HEK293 (cell line): ENCODE results near the gene NLE1.
"Not testable (repeated sequence)": the region's sequence is repeated elsewhere in the genome, so short reads cannot be mapped to it uniquely, and the experiment has no call there.

Experiments
- CTCF ChIA-PET: fragments of 350-600 bp; formaldehyde crosslinking; extraction: SDS; loops from one replicate; lab custom pipeline; 2021; ENCODE audit warnings: antibody characterized with exemption; lab: Yijun Ruan, JAX
- POLR2A ChIA-PET: fragments of 300-600 bp; formaldehyde crosslinking; extraction: SDS; loops from one replicate; lab custom pipeline; 2020; ENCODE audit warnings: antibody characterized with exemption, inconsistent platforms; lab: Yijun Ruan, JAX
- H3K27ac ChIP-seq: fragments of 200-500 bp; sonication (Bioruptor generic); 2 replicates; pipeline ENCODE4 v1.5.1; 2014; ENCODE audit warnings: low read depth, low read length, control low read depth, inconsistent platforms; ENCODE audit errors: extremely low read depth
- H3K36me3 ChIP-seq, 2 experiments: fragments of 200-500 bp in 1 of 2; sonication (Bioruptor generic) in 1 of 2; 1 replicate in 1 of 2; 2 replicates in 1 of 2; pipeline ENCODE4 v1.5.1; 2014 to 2017; ENCODE audit warnings: inconsistent platforms in 2 of 2, low read length in 2 of 2; ENCODE audit not compliant: control insufficient read depth in 2 of 2, insufficient read depth in 1 of 2
- H3K4me1 ChIP-seq: fragments of 200-500 bp; sonication (Bioruptor generic); 2 replicates; pipeline ENCODE4 v1.5.1; 2014; ENCODE audit warnings: mild to moderate bottlenecking, low read length, inconsistent platforms; ENCODE audit not compliant: control insufficient read depth, insufficient read depth
- H3K4me3 ChIP-seq: 2 replicates; pipeline ENCODE4 v1.5.1; 2011; ENCODE audit warnings: low read depth, mild to moderate bottlenecking, control low read depth, low read length, moderate library complexity
- H3K9me3 ChIP-seq: fragments of 200-500 bp; sonication (Bioruptor generic); 2 replicates; pipeline ENCODE4 v1.5.1; 2014; ENCODE audit warnings: low read depth, low read length, inconsistent platforms; ENCODE audit not compliant: control insufficient read depth, insufficient read depth
- FEZF1 ChIP-seq: fragments of 450-650 bp; formaldehyde crosslinking; IDR thresholded peaks from 2 replicates; pipeline ENCODE4 v1.5.1; 2016; ENCODE audit warnings: missing biosample characterization, missing genetic modification characterization
- HOXA7 ChIP-seq: sonication (generic); formaldehyde crosslinking; IDR thresholded peaks from 2 replicates; pipeline ENCODE4 v1.8.1; 2022; ENCODE audit warnings: missing genetic modification reagents, borderline replicate concordance
- KLF7 ChIP-seq: fragments of 450-650 bp; formaldehyde crosslinking; IDR thresholded peaks from 2 replicates; pipeline ENCODE4 v1.5.1; 2016; ENCODE audit warnings: missing biosample characterization, missing genetic modification characterization, borderline replicate concordance
- OSR2 ChIP-seq: fragments of 450-650 bp; formaldehyde crosslinking; IDR thresholded peaks from 2 replicates; pipeline ENCODE4 v1.5.1; 2016; ENCODE audit warnings: missing biosample characterization, missing genetic modification characterization
- WT1 ChIP-seq: fragments of 450-650 bp; formaldehyde crosslinking; IDR thresholded peaks from 2 replicates; pipeline ENCODE4 v1.5.1; 2016; ENCODE audit warnings: missing biosample characterization, missing genetic modification characterization
- ZBTB21 ChIP-seq: fragments of 450-650 bp; formaldehyde crosslinking; IDR thresholded peaks from 2 replicates; pipeline ENCODE4 v1.5.1; 2017; ENCODE audit warnings: missing biosample characterization, missing genetic modification characterization
- ZBTB8A ChIP-seq: fragments of 450-650 bp; formaldehyde crosslinking; IDR thresholded peaks from 2 replicates; pipeline ENCODE4 v1.5.1; 2016; ENCODE audit warnings: missing biosample characterization, missing genetic modification characterization
- ZEB2 ChIP-seq: fragments of 450-650 bp; formaldehyde crosslinking; IDR thresholded peaks from 2 replicates; pipeline ENCODE4 v1.5.1; 2016; ENCODE audit warnings: missing biosample characterization, missing genetic modification characterization
- ZFP69B ChIP-seq: fragments of 450-650 bp; formaldehyde crosslinking; IDR thresholded peaks from 2 replicates; pipeline ENCODE4 v1.5.1; 2016; ENCODE audit warnings: missing biosample characterization, missing genetic modification characterization
- ZIC2 ChIP-seq: fragments of 450-650 bp; formaldehyde crosslinking; IDR thresholded peaks from 2 replicates; pipeline ENCODE4 v1.5.1; 2016; ENCODE audit warnings: missing biosample characterization, missing genetic modification characterization
- ZNF114 ChIP-seq: fragments of 450-650 bp; formaldehyde crosslinking; IDR thresholded peaks from 2 replicates; pipeline ENCODE4 v1.5.0; 2017; ENCODE audit warnings: missing biosample characterization, missing genetic modification characterization
- ZNF133 ChIP-seq: fragments of 450-650 bp; formaldehyde crosslinking; IDR thresholded peaks from 2 replicates; pipeline ENCODE4 v1.5.1; 2016; ENCODE audit warnings: missing biosample characterization, missing genetic modification characterization
- ZNF146 ChIP-seq: fragments of 450-650 bp; formaldehyde crosslinking; IDR thresholded peaks from 2 replicates; pipeline ENCODE4 v1.5.1; 2016; ENCODE audit warnings: missing biosample characterization, missing genetic modification characterization
- ZNF184 ChIP-seq: fragments of 450-650 bp; IDR thresholded peaks from 2 replicates; pipeline ENCODE4 v1.5.1; 2018; ENCODE audit warnings: missing biosample characterization, mild to moderate bottlenecking, missing genetic modification characterization
- ZNF211 ChIP-seq: fragments of 450-650 bp; formaldehyde crosslinking; IDR thresholded peaks from 2 replicates; pipeline ENCODE4 v1.5.1; 2016; ENCODE audit warnings: low read depth, missing biosample characterization, missing genetic modification characterization
- ZNF391 ChIP-seq: fragments of 450-650 bp; formaldehyde crosslinking; IDR thresholded peaks from 2 replicates; pipeline ENCODE4 v1.5.1; 2016; ENCODE audit warnings: low read depth, missing biosample characterization, missing genetic modification characterization, borderline replicate concordance
- ZNF629 ChIP-seq: fragments of 450-650 bp; formaldehyde crosslinking; IDR thresholded peaks from 2 replicates; pipeline ENCODE4 v1.5.1; 2017; ENCODE audit warnings: missing biosample characterization, missing genetic modification characterization
- TF ChIP-seq, protein P1 (sequence below): fragments of 450-650 bp; formaldehyde crosslinking; conservative IDR thresholded peaks from 2 replicates; pipeline ENCODE4 v1.5.1; 2016; ENCODE audit warnings: low read depth, missing biosample characterization, missing genetic modification characterization
- TF ChIP-seq, protein P2 (sequence below): fragments of 450-650 bp; formaldehyde crosslinking; IDR thresholded peaks from 2 replicates; pipeline ENCODE4 v1.5.1; 2016; ENCODE audit warnings: missing biosample characterization, missing genetic modification characterization
- TF ChIP-seq, protein P3 (sequence below): fragments of 450-650 bp; formaldehyde crosslinking; IDR thresholded peaks from 2 replicates; pipeline ENCODE4 v1.5.1; 2017; ENCODE audit warnings: missing biosample characterization, missing genetic modification characterization

NLE1 gene

DNA sequence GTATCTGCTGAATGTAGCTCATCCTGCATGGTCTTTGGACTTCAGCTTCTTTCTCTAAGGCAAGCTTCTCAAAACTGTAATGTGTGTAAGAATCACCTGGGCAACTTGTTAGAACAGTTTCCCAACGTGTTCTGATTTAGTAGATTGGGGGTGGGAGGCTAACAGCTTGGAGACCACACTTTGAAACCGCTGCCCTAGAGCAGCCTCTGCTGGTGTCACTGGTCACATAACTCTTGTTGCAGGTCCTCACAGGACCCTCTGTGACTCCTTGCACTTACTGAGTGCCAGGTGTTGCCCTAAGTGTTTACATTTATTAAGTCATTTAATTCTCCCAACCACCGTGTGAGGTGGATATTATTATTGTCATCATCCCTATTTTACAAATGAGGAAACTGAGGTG, 42.2 kb upstream of the NLE1 start (continued):
- TF ChIP-seq ZNF133 (no peak), OSR2 (tag by site-specific recombination) (no peak), ZFP69B (tag by site-specific recombination) (no peak), ZNF184 (no peak), ZNF629 (no peak), ZBTB8A (tag by site-specific recombination) (no peak)
- TF ChIP-seq, protein P1, sequence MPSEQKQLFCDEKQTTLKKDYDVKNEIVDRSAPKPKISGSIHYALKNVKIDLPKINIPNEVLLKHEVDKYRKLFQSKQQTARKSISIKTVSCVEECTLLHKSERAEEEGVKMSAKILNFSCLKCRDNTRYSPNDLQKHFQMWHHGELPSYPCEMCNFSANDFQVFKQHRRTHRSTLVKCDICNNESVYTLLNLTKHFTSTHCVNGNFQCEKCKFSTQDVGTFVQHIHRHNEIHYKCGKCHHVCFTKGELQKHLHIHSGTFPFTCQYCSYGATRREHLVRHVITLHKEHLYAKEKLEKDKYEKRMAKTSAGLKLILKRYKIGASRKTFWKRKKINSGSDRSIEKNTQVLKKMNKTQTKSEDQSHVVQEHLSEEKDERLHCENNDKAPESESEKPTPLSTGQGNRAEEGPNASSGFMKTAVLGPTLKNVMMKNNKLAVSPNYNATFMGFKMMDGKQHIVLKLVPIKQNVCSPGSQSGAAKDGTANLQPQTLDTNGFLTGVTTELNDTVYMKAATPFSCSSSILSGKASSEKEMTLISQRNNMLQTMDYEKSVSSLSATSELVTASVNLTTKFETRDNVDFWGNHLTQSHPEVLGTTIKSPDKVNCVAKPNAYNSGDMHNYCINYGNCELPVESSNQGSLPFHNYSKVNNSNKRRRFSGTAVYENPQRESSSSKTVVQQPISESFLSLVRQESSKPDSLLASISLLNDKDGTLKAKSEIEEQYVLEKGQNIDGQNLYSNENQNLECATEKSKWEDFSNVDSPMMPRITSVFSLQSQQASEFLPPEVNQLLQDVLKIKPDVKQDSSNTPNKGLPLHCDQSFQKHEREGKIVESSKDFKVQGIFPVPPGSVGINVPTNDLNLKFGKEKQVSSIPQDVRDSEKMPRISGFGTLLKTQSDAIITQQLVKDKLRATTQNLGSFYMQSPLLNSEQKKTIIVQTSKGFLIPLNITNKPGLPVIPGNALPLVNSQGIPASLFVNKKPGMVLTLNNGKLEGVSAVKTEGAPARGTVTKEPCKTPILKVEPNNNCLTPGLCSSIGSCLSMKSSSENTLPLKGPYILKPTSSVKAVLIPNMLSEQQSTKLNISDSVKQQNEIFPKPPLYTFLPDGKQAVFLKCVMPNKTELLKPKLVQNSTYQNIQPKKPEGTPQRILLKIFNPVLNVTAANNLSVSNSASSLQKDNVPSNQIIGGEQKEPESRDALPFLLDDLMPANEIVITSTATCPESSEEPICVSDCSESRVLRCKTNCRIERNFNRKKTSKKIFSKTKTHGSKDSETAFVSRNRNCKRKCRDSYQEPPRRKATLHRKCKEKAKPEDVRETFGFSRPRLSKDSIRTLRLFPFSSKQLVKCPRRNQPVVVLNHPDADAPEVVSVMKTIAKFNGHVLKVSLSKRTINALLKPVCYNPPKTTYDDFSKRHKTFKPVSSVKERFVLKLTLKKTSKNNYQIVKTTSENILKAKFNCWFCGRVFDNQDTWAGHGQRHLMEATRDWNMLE = no peak

DNA sequence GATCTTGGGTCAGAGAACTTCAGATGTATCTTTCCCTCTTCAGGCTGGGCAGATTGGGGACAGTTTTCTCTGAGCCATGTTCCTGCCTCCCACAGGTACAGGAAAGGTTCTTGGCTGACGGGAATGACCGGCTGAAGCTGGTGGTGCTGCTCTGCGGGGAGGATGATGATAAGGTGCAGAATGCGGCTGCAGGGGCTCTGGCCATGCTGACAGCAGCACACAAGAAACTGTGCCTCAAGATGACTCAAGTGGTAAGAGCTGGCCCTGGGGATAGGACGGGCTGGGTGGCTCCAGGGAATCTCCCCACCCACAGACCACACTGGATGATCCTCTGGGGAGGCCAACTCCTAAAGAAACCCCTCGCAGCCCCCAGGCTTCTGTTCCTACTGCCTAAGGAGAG, 41.2 kb upstream of the NLE1 start:
- Histone ChIP-seq H3K4me1 (no peaks in the 10 kb centered on the region), H3K9me3 (no peaks in the 10 kb centered on the region), H3K27ac (no peak overlapping the region), H3K4me3 (no peak overlapping the region), H3K36me3 (no peaks in the 10 kb centered on the region)
- TF ChIP-seq WT1 (tag by site-specific recombination) (no peak), ZIC2 (tag by site-specific recombination) (peak; percentile 74)
- POLR2A ChIA-PET = no interaction called here
- CTCF ChIA-PET = interaction anchor here (1.3 kb wide), 1 partner anchor 350 kb away, joined by 3 read pairs; no protein-coding TSS in a partner anchor

DNA sequence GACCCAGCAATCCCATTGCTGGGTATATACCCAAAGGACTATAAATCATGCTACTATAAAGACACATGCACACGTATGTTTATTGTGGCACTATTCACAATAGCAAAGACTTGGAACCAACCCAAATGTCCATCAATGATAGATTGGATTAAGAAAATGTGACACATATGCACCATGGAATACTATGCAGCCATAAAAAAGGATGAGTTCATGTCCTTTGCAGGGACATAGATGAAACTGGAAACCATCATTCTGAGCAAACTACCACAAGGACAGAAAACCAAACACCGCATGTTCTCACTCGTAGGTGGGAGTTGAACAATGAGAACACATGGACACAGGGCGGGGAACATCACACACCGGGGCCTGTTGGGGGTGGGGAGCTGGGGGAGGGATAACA, 37.3 kb upstream of the NLE1 start:
- TF ChIP-seq ZNF146 (tag by site-specific recombination) = peak; percentile 87
- H3K9me3 ChIP-seq, H3K27ac ChIP-seq, H3K36me3 ChIP-seq, H3K4me1 ChIP-seq, H3K4me3 ChIP-seq, POLR2A ChIA-PET, CTCF ChIA-PET: not testable (repeated sequence)

DNA sequence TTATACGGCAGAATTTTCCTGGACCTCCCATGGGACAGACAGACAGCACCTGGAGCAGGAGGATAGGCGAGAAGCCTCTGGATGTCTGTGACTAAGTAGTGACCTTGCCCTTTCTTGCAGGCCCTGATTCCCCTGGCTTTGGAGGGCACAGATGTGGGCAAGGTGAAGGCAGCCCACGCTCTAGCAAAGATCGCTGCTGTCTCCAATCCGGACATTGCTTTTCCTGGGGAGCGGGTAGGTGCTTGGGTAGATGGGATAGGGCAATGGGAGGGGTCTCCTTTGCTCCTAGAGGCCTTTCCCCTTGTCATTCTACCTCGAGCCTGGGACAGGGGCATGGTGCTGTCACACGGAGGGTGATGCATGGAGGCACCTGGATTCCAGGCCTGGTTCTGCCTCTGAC, 34.8 kb upstream of the NLE1 start:
- Histone ChIP-seq H3K9me3 (no peaks in the 10 kb centered on the region), H3K4me1 (no peaks in the 10 kb centered on the region), H3K27ac (no peak overlapping the region), H3K36me3 (no peaks in the 10 kb centered on the region), H3K4me3 (no peak overlapping the region)
- TF ChIP-seq, protein P2, sequence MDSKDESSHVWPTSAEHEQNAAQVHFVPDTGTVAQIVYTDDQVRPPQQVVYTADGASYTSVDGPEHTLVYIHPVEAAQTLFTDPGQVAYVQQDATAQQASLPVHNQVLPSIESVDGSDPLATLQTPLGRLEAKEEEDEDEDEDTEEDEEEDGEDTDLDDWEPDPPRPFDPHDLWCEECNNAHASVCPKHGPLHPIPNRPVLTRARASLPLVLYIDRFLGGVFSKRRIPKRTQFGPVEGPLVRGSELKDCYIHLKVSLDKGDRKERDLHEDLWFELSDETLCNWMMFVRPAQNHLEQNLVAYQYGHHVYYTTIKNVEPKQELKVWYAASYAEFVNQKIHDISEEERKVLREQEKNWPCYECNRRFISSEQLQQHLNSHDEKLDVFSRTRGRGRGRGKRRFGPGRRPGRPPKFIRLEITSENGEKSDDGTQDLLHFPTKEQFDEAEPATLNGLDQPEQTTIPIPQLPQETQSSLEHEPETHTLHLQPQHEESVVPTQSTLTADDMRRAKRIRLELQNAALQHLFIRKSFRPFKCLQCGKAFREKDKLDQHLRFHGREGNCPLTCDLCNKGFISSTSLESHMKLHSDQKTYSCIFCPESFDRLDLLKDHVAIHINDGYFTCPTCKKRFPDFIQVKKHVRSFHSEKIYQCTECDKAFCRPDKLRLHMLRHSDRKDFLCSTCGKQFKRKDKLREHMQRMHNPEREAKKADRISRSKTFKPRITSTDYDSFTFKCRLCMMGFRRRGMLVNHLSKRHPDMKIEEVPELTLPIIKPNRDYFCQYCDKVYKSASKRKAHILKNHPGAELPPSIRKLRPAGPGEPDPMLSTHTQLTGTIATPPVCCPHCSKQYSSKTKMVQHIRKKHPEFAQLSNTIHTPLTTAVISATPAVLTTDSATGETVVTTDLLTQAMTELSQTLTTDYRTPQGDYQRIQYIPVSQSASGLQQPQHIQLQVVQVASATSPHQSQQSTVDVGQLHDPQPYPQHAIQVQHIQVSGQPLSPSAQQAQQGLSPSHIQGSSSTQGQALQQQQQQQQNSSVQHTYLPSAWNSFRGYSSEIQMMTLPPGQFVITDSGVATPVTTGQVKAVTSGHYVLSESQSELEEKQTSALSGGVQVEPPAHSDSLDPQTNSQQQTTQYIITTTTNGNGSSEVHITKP = no peak
- TF ChIP-seq KLF7 = no peak
- TF ChIP-seq HOXA7 (CRISPR knock-in tag) = no peak
- TF ChIP-seq ZNF114 = no peak
- TF ChIP-seq ZNF211 = no peak
- no peak for TF ChIP-seq FEZF1 (tag by site-specific recombination)
- TF ChIP-seq ZEB2 (tag by site-specific recombination) = no peak
- TF ChIP-seq, protein P3, sequence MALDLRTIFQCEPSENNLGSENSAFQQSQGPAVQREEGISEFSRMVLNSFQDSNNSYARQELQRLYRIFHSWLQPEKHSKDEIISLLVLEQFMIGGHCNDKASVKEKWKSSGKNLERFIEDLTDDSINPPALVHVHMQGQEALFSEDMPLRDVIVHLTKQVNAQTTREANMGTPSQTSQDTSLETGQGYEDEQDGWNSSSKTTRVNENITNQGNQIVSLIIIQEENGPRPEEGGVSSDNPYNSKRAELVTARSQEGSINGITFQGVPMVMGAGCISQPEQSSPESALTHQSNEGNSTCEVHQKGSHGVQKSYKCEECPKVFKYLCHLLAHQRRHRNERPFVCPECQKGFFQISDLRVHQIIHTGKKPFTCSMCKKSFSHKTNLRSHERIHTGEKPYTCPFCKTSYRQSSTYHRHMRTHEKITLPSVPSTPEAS (tag by site-specific recombination) = no peak
- no peak for TF ChIP-seq ZNF391 (tag by site-specific recombination)
- no peak for TF ChIP-seq ZBTB21 (tag by site-specific recombination)
- CTCF ChIA-PET = interaction anchor here (0.6 to 0.7 kb wide), 2 partner anchors 66 to 136 kb away, joined by 3 to 4 read pairs; partner anchors contain the start of gene SLFN5
- POLR2A ChIA-PET = no interaction called here
